ENCODE data around the gene VSIG10L2. TPM values are rescaled to one million over a fixed set of nuclear protein-coding genes. Genes with fewer than 3 reads are reported as not detected.

The VSIG10L2 gene
- total RNA-seq, 2 experiments from 2014 or later: not detected

- Mint-ChIP-seq H3K27ac (no peak overlapping the region), H3K36me3 (ENCODE audit: low read depth) (no peaks in the 10 kb centered on the region), H3K4me3 (no peak overlapping the region), H3K4me1 (ENCODE audit: low read depth) (no peaks in the 10 kb centered on the region), H3K27me3 (no peaks in the 10 kb centered on the region), H3K9me3 (peaks cover 4% of the 10 kb centered on the region)
- DNase-seq (no peak), ATAC-seq (no peak)
- ChIA-PET POLR2A (no interaction called here), CTCF (no interaction called here)
- intact Hi-C loops (cut with micrococcal nuclease): no loop called here
- TF ChIP-seq CTCF (IDR thresholded peaks at IDR 0.05): no peak
Measured at GRCh38 chr11:125957618-125958332, 11.9 kb downstream of the VSIG10L2 start.

GRCh38 chr11:125958872-125959400 lies 13.1 kb downstream of the VSIG10L2 start:
- Mint-ChIP-seq H3K36me3 (ENCODE audit: low read depth) (no peaks in the 10 kb centered on the region), H3K9me3 (peaks cover 6% of the 10 kb centered on the region), H3K27me3 (no peaks in the 10 kb centered on the region), H3K4me1 (ENCODE audit: low read depth) (no peaks in the 10 kb centered on the region), H3K4me3 (no peak overlapping the region), H3K27ac (no peak overlapping the region)
- TF ChIP-seq CTCF (IDR thresholded peaks at IDR 0.05): no peak
- ATAC-seq: no peak
- POLR2A ChIA-PET: no interaction called here
- intact Hi-C loops (cut with micrococcal nuclease): no loop called here
- DNase-seq: no peak
- CTCF ChIA-PET: no interaction called here

GRCh38 chr11:125959511-125959910 lies 13.7 kb downstream of the VSIG10L2 start:
- no peaks in the 10 kb centered on the region for H3K36me3 Mint-ChIP-seq (ENCODE audit: low read depth)
- ChIA-PET POLR2A (no interaction called here), CTCF (no interaction called here)
- no peak overlapping the region for H3K27ac Mint-ChIP-seq
- H3K27me3 Mint-ChIP-seq: no peaks in the 10 kb centered on the region
- no peak for ATAC-seq
- DNase-seq: no peak
- no peak for TF ChIP-seq CTCF (IDR thresholded peaks at IDR 0.05)
- no peak overlapping the region for H3K4me3 Mint-ChIP-seq
- intact Hi-C loops (cut with micrococcal nuclease): no loop called here
- peaks cover 6% of the 10 kb centered on the region for H3K9me3 Mint-ChIP-seq
- no peaks in the 10 kb centered on the region for H3K4me1 Mint-ChIP-seq (ENCODE audit: low read depth)

GRCh38 chr11:125959931-125960330 lies 14.1 kb downstream of the VSIG10L2 start:
- no peak for TF ChIP-seq CTCF (IDR thresholded peaks at IDR 0.05)
- ChIA-PET CTCF (no interaction called here), POLR2A (no interaction called here)
- Mint-ChIP-seq H3K9me3 (peaks cover 6% of the 10 kb centered on the region), H3K4me3 (no peak overlapping the region), H3K36me3 (ENCODE audit: low read depth) (no peaks in the 10 kb centered on the region), H3K27me3 (no peaks in the 10 kb centered on the region), H3K27ac (no peak overlapping the region), H3K4me1 (ENCODE audit: low read depth) (no peaks in the 10 kb centered on the region)
- intact Hi-C loops (cut with micrococcal nuclease): no loop called here
- ATAC-seq (no peak), DNase-seq (no peak)

GRCh38 chr11:125960771-125961170 lies 14.9 kb downstream of the VSIG10L2 start:
- H3K27me3 Mint-ChIP-seq: no peaks in the 10 kb centered on the region
- TF ChIP-seq CTCF (IDR thresholded peaks at IDR 0.05): no peak
- H3K4me3 Mint-ChIP-seq: no peak overlapping the region
- H3K4me1 Mint-ChIP-seq (ENCODE audit: low read depth): no peaks in the 10 kb centered on the region
- intact Hi-C loops (cut with micrococcal nuclease): no loop called here
- peaks cover 6% of the 10 kb centered on the region for H3K9me3 Mint-ChIP-seq
- no peaks in the 10 kb centered on the region for H3K36me3 Mint-ChIP-seq (ENCODE audit: low read depth)
- DNase-seq (no peak), ATAC-seq (no peak)
- no peak overlapping the region for H3K27ac Mint-ChIP-seq
- ChIA-PET POLR2A (no interaction called here), CTCF (no interaction called here)
